ENCODE results near the gene MARCHF2.

The MARCHF2 gene

GRCh38 chr19:8478598-8478997, 65.5 kb downstream of the MARCHF2 start:
- DNase-seq (ENCODE audit: low spot score), result no peak

- no peak for DNase-seq (ENCODE audit: low spot score)
Observed at GRCh38 chr19:8481201-8481600, 68.1 kb downstream of the MARCHF2 start.

- no peak for DNase-seq (ENCODE audit: low spot score)
Observed at GRCh38 chr19:8481616-8482015, 68.5 kb downstream of the MARCHF2 start.

DNA sequence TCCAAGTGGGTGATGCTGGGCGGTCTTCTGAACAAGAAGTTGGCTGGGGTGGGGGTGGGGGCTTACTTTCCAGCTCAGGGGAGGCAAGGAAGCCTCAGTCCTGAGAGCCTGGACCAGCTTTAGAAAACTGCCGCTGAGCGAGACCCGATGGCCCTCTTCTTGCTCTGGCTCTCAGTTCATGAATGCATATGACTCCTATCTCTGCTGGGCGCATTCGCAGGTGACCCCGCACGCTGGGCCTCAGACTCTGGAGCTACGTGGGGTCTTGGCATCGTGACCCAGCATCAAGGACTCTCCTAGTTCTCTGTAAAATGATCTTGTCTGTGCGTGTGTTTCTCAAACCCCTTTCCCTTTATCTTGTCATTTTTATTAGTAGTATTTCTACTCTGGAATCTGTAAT, 69.6 kb downstream of the MARCHF2 start:
- DNase-seq (ENCODE audit: low spot score), result no peak

- DNase-seq (ENCODE audit: low spot score), result no peak
Observed at GRCh38 chr19:8483165-8483564, 70.1 kb downstream of the MARCHF2 start.

- no peak for DNase-seq (ENCODE audit: low spot score)
Observed at GRCh38 chr19:8484331-8484894, 71.3 kb downstream of the MARCHF2 start.

DNA sequence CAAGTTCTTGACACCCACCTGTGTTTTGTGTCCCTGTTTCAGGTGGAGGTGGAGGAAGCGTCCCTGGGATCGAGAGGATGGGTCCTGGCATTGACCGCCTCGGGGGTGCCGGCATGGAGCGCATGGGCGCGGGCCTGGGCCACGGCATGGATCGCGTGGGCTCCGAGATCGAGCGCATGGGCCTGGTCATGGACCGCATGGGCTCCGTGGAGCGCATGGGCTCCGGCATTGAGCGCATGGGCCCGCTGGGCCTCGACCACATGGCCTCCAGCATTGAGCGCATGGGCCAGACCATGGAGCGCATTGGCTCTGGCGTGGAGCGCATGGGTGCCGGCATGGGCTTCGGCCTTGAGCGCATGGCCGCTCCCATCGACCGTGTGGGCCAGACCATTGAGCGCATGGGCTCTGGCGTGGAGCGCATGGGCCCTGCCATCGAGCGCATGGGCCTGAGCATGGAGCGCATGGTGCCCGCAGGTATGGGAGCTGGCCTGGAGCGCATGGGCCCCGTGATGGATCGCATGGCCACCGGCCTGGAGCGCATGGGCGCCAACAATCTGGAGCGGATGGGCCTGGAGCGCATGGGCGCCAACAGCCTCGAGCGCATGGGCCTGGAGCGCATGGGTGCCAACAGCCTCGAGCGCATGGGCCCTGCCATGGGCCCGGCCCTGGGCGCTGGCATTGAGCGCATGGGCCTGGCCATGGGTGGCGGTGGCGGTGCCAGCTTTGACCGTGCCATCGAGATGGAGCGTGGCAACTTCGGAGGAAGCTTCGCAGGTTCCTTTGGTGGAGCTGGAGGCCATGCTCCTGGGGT, 72.7 kb downstream of the MARCHF2 start:
- DNase-seq (ENCODE audit: low spot score), result no peak

GRCh38 chr19:8486661-8487136, 73.6 kb downstream of the MARCHF2 start:
- no peak for DNase-seq (ENCODE audit: low spot score)

DNA sequence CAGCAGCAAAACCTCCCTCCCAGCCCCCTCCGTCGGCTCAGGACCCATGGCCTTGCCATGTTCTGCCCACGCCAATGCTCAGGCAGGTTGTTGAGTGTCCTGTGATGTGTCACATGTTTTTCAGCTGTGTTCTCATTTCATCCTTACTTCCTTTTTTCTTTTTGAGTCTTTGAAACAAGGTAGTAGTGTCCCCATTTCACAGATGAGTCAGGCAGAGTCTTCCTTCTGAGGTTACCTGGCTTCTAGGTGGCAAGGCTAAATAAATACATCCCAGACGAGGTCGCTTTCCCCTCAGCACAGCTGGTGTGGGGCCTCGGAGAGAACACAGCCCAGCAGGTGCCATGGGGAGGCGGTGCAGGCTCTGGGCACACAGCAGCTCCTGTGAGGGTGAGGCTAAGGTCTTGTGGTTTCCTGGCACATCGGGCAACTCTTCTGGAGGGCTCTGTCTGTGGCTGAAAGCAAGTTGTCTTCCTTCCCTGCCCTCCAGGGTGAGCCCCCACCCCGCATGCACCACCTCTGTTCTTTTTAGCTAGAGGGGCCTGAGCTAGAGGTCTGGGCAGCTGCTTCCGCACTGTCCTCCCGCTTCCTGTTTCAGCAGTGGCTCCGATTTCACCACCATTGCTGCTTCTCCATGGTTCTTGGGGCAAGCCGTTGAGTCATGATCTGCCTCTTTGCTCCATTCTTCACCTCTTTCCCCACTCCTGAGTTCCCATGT, 74.2 kb downstream of the MARCHF2 start:
- no peak for DNase-seq (ENCODE audit: low spot score)

GRCh38 chr19:8488365-8488764, 75.3 kb downstream of the MARCHF2 start:
- DNase-seq (ENCODE audit: low spot score), result no peak
